ENCODE data around the gene ANTXRL.
A peak's percentile ranks its signal among the peaks of the same experiment; 100 is the strongest.
"Not testable (repeated sequence)": the region's sequence is repeated elsewhere in the genome, so short reads cannot be mapped to it uniquely, and the experiment has no call there.

The ANTXRL gene

DNA sequence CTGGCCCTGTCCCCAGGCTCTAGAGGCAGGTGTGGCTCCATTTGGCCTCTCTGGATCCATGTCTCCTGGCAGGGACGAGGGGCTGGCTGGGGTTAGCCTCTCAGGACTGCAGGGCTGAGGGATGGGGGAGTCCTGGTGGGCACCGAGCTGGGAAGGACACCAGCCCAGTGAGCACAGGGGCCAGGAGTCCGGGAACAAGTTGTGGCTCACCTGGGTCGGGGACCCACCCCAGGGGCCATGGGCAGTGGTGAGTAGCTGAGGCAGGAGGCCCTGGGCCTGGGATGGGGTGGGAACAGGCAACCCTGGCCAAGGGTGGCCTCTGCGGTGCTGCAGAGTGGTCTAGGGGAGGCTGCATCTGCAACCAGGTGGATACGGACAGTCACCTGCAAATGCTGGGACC, 24.1 kb downstream of the ANTXRL start:
- DNase-seq, result no peak

DNA sequence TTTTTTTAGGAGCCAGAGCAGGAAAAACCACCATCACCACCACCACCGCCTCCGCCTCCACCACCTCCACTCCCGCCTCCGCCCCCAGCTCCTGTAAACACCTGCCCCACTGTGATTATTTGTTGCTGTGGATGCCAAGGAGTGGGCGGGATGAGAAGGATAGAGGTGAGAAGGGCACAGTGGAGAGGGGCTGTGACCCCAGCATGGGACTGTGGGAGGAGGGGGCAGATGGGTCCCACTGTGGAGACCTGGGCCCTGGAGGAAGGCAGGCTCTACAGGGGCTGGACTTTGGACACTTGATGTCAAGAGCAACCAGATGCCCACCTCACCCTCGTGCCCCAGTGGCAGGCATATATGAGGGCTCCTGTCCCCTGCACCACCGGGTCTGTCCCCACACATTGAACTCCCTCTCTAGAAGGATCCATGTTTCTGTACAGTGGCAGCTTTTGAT, 24.7 kb downstream of the ANTXRL start:
- DNase-seq, result no peak

DNA sequence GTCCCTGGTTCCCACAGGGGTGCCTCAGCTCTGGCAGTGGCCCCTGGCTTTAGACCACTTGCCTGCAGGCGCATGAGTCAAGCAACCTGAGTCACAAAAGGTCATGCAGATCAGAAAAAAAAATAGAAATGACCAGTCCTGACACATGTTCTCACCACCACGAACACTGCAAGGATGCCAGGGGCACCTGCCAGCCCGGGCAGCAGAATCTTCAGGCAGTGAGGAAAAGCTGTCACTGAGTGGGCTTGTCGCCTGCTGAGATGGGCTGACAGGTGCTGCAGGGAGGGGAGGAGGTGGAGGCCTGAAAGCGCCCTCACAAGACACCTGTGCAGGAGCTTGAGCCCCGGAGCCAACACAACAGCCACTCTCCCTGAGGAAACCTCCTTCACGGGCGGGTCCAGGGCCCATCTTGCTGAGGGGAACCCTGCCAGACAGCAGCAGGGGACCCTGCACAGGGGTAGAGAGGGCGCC, 25.2 kb downstream of the ANTXRL start:
- not testable (repeated sequence) for DNase-seq

DNA sequence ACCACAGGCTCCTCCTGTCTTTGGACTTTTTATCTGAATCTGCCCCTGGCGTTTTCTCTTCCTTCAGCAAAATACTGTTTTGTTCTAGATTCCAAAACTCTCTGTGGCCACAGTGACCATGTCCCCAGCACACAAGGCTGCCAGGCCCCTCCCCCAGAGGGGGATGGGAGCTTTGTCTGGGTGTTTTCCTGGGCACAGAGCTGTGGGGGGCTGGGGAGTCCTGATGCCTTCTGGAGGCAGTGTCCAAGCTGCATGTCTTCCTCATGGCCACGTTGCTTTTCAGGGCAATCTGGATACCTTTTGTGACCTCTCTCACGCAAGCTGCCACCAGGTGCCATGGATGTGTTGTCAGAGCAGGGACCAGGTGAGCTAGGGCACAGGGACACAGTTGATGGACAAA, 26.2 kb downstream of the ANTXRL start:
- DNase-seq, result no peak

DNA sequence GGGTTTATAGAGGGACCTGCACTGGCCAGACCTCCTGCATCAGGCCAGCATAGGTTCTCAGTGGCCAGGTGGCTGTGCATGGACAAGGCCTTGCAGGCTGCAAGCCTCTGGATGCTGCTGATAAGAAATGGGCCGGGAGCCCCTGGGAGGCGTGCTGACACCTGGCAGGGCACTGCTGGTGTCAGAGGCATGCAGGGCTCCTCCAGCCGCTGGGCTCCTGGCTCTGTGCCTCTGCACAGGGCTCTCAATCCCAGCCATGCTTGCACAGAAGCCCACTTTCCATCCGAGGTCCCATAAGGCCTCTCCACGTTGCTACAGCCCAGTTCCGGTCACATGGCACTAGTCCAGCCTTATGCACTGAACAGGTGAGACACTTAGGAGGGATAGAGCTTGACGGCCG, 27.3 kb downstream of the ANTXRL start:
- DNase-seq, result no peak

DNA sequence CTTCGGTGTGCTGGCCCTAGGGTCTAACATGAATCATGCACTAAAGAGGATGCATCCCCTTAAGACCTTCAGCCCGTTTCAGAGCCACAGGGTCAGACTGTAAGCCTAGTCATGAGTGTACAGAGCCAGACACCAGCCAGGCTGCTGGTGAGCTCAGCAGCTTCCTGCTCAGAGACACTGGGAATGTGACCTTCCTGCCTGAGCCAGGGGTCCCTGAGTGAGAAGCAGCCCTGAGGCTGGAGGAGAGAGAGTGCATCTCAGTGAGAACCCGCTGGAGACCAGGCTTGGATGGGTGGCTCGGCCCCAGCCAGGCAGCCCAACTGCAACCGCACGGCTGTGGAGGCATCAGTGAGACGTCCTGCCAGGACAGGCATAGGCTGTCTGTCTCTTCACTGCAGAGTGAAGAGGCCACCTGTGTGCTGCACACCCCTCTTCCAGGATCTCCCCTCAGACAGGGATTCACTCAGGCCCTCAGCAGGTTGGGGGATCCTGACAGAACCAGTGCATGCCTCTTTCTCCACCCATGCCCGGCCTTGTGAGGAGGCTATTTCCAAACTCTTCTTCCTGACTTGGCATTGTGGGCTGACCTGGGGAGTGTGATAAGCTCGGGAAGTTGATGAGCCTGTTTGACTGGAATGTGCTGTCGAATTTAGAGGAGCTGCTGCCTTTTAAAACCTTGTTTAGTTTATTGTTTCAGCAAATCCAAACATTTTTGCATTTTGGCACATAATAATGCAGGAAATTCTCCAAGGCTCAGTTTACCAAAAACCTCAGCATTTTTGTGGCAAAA, 28.5 kb downstream of the ANTXRL start:
- peak; percentile 24 for DNase-seq

DNA sequence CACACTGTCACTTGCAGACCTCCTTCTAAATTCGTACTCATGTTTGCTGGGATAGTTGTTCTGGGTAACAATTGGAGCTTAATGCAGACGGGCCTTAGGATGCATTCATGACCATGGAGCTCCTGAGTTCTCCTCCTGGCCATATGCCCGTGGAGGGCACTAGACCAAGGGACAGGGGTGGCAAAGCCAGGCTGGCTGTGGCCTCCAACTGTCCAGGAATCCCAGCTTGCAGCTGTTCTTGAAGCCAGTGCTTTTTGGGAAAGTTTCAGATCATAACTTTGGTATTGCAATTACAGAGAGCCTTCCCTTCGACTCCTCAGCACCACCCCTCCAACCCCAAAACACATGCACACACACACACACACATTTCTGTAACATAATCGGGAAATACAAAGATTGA, 30.6 kb downstream of the ANTXRL start:
- DNase-seq, result no peak

DNA sequence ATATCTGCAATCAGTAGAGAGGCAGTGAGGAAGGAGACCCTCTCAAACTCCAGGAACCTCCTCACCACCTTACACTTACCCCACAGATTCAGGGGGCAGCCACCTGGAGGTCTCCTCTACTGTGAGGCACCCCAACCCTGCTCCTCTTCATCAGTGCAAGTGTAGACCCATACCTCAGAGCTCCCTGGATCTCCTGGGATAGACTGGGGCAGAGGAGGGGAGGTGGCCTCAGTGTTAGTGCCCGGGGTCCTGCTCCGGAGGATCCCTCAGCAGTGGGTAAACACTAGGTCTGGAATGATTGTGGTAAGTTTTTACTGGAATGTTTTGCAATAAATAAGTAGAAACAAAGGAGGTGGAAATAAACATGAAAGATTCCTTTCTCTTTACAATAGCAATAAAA, 31.1 kb downstream of the ANTXRL start:
- DNase-seq, result no peak

DNA sequence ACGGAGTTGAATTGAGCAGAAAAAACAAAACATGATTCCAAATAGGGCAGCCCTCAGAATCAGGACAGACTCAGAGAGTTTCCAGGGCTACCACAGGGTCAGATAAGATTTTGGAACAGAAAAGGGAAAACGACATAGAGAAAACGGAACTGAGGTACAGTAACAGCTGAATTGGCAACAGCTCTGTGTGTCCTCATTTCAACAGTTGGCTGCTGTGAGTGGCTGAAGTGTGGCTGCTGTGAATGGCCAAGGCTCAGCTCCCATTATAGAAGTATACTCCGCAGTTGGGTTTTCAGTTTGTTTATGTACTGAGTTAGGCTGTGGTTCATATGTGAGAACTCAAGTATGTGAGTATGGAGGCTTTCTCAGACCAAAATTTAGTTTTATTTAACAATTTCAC, 32.0 kb downstream of the ANTXRL start:
- no peak for DNase-seq

DNA sequence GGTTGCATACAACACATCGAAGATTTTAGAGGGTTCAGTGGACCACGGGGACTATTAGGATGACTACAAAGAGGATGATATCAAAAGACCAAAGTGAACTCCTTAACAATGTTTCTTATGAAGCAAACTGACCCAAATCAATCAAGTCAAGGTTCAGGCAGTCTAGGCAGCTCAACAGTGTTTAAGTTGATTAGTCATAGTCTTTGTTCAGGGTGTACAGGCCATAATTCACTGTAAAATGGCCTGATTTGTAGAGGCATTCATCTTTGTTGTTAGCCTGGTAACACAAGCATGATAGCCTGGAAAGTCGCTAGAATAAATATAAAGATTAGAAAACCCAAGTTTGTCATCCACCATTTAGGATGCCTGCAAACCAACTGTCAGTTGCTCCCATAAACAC, 32.6 kb downstream of the ANTXRL start:
- no peak for DNase-seq

DNA sequence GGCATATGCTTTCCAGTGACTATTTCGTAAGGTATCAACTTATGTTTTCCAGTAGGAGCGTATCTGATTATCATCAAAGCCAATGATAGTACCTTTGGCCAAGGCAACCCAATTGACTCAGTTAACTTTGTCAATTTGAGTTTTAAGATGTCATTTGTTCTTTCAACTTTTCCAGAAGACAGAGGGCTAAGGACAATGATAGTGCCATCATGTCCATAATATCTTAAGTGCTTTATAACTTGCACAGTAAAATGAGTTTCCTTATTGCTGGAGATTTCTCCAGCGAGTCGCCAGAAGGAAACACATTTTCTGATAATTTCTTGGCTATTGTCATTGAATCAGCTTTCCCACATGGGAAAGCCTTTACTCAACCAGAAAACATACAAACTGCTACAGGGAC, 35.0 kb downstream of the ANTXRL start:
- no peak for DNase-seq

DNA sequence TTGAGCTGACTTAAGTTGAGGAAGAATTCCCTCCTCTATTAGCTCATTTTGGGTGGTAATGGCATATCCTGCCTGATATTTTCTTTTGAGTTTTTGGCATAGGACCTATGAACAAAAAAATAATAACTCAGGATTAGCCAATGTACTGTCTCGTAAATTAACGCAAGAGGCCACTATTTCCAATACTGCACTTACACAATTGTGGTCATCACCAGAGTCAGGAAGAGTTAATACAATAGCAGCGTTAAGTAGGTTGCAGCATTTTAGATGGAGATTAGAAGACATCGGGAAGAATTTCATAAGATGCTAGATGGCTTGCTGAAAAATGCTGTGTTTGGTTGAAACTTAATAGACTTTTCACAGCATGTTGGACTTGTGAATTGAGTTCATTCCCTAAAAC, 36.4 kb downstream of the ANTXRL start:
- DNase-seq, result no peak

DNA sequence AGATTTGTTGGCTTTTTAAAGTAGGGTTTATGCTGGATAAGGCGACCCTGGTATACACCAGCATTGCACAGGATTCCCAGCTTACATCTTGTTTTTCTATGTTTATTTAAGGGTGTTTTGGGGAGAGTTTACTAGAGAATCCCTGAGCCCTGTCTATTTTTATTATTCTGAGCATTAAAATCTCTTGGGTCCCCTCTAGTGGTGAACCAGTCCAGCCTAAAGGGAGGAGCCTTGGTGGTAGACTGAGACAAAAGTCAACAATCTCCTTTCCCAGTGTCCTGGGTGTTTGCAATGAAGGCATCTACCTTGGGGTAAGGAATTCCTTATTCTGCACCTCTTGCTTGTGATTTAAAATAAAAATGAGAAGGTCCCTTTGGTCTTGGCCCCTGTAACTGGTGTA, 38.2 kb downstream of the ANTXRL start:
- no peak for DNase-seq

DNA sequence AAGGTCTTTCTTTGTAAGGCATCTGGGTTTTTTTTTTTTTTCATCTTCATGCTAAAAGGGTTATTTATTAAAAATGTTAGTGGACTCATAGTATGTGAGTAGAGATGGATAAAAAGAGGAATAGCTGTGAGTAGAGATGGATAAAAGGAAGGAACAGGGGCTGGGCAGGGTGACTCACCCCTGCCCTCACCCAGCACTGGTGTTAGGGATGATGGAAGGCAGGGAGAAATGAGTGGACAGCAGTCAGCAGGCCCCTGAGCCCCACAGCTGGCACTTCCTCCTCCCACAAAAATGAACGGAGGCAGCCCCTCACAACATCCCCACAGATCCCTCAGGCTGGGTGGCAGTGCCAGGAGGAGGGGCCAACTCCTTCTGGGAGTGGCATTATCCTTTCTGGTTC, 39.3 kb downstream of the ANTXRL start:
- no peak for DNase-seq

DNA sequence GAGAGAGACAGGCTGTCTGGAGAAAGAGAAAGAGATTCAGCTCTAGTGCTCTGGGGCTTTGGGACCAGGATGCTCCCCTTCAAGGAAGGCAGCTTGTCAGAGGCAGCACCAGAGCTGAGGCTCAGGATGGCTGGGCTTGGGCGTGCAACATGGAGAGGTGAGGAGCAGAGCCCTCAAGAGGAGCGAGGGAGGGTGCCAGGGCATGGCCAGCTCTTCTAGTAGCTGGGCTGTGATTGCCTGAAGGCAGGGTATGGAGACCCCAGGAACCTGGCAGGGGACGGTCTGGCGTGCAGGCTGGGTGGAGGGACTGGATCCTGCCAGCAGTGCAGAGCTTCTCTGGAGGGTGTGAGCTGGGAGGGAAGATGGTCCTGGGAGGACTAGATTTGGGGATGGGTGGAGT, 40.2 kb downstream of the ANTXRL start:
- DNase-seq, result no peak

DNA sequence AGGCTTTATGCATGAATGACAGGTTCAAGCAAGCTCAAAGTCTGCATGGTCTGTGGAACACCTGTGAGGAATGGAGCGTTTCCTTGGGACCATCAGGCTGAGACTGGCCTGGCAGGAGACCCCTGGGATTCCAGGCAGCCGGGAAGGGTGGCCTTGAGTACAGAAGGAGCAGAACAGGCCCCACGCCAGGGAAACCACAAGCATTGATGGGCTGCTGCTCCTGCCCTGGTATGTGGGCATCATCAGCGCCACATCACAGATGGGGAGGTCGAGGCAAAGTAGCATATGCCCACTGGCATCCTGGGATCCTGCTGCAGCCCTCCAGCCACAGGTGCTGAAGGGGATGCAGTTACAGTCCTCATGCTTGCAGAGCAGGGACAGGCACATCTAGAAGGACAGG, 40.9 kb downstream of the ANTXRL start:
- DNase-seq, result no peak

DNA sequence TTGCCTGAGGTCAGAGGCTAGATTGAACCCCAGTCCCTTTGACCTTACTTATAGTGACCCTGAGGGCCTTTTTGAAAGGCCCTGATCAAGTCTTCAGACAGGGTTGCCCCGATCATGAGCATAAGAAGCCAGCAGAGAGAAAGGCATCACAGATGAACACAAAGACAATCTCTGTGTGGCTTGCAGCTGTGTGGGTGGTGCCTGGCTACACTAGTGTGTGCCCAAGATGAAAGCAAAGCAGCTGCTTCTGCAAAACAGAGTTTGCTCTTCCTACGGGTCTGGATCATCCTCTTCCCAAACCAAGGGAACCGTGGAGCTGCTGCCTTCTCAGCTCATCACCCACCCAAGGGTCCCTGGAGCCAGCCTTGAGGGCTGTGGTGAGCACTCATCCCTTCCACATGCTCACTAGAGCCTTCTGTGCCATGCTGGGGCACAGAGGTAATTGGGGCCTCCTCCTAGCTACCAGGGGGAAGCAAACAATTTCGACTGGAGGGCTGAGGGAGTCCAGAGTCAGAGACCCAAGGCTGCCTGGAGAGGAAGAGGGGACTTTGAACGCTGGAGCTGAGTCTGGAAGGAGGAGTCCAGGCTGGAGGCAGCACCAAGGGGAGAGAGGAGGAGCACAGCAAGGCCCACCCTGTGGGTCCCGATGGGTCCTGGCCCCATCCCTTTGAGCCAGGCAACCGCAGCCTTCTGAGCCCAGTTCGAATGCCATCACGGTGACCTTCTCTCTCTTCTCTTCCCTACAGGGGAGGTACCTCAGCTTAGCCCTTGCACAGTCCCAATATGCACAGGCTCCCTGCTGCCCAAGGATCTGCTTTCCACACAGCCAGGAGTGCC, 42.3 kb downstream of the ANTXRL start:
- no peak for DNase-seq

DNA sequence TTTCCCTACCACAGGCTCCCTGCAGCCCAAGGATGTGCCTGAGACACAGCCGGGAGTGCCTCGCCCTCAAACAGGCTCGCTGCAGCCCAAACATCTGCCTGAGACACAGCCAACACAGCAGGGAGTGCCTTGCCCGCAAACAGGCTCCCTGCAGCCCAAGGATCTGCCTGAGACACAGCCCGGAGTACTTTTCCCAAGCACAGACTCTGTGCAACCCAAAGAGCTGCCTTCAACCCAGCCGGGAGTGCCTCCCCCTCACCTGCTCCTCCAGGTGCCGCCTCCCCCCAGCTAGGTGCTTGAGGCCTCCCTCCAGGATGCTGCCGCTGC, 42.9 kb downstream of the ANTXRL start:
- no peak for DNase-seq

DNA sequence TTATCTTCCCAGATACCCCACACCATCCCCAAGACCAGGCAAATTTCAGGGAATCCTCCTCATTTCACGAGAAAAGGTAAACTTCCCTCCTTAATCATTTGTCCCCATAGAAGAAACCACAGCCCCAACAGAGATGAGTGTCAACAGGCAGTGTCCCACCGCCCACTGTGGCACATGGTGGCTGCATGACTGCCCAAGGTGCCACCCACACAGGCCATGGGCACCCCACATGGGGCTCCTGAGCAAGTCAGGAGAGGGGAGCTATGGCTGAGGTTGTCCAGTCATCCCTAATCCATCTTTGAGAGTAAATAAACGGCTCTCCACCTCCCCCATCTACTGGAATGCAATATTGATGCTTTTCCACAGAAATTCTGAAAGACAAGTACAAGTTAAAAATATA, 44.1 kb downstream of the ANTXRL start:
- DNase-seq, result no peak

DNA sequence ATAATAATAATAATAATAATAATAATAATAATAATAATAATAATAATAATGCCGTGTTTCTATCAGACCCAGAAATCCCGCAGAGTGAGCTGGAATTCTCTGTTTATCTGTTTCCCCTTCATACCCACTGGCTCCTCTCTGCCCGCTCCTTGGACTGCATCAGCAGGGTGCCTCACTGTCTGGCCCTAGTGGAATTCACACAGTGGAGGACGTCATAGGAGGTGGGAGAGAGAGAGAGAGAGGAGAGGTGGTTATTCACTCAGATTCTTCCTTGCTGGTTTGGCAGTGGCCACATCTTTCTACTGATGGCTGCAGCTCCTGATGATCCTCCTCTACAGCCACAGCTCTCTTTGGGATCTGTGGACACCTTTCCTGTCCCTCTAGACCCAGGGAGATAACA, 78.7 kb downstream of the ANTXRL start:
- DNase-seq, result not testable (repeated sequence)

DNA sequence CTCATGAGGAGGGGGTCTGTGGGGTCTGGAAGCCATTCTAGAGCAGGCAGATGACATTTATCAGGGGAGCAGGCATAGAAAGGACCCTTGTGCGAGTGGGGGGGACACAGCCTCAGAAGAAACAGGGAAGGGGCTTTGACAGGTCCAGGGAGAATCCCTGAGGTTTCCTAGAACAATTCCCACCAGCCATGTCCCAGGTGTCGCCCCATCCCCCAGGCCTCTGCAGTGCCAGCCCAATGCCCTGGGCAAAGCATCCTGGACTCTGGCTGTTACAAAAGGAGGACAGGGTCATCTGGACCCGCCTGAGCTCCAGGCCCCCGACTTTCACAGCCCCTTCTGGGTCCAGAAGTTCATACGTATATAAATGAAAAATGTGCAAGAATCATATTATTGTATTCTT, 80.4 kb downstream of the ANTXRL start:
- not testable (repeated sequence) for DNase-seq

DNA sequence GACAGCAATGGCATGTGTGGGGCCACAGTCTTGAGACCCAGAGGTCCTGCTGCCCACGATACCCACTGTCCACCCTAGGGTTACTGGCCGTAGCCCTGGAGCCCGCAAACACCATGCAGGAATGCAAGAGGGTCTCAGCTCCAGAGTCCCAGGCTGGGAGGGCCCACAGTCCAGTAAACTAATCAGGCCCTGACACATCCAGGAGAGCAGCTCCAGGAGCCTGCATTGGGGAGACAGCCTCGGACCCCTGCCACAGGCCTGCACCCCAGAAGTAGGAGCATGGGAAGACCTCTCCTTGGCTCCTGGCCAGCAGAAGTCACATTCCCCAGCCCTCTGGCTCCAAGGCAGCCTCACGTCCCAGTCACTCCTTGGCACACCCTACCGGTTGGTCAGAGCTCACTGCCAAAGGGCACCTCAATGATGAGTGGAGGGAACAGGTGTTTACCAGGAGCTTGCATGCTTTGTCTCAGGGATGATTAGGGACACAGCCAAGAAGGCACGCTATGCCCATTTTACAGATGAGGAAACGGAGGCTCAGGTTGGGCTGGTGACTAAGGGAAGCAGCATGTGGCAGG, 81.0 kb downstream of the ANTXRL start:
- DNase-seq, result not testable (repeated sequence)

DNA sequence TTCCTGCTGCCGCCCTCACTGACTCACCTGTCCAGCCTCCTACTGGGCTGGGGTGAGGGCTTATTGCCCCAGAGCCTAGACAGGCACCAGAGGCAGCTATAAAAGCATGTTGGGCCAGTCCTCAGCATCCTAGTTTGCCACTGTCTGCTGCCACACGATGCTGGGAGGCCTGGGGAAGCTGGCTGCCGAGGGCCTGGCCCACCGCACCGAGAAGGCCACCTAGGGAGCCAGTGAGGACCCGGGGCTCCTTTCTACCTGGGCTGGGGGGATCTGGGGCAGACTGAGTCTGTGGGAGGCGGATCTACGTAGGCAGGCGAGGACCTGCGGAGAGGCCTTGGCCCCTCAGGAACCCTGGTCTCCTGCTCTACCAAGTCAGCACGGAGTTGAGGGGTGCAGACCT, 82.2 kb downstream of the ANTXRL start:
- not testable (repeated sequence) for DNase-seq

DNA sequence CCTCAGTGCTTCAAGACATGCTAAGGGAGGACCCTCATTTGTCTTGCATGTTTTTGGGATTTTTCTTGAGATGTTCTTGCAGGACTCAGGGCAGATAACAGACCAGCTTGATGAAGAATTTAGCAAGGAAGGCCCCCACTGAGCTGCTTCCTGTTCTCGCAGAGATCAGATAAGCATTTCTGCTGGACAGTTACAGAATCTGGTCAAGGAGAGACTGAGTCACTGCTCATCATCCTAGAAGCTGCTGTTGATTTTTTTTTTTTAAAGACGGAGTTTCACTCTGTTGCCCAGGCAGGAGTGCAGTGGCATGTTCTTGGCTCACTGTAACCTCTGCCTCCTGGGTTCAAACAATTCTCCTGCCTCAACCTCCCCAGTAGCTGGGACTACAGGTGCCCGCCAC, 87.6 kb downstream of the ANTXRL start:
- DNase-seq, result not testable (repeated sequence)
